HEK293 (cell line): ENCODE data around the gene ANKRD39.

Source experiments
- BCL11A ChIP-seq: fragments of 450-650 bp; formaldehyde crosslinking; IDR thresholded peaks from 2 replicates; pipeline ENCODE4 v1.5.1; 2016; ENCODE audit warnings: low read depth, missing biosample characterization, missing genetic modification characterization
- CTCF ChIP-seq: fragments of 450-650 bp; formaldehyde crosslinking; IDR thresholded peaks from 2 replicates; pipeline ENCODE4 v1.5.1; 2016; ENCODE audit warnings: missing biosample characterization, missing genetic modification characterization
- ZNF114 ChIP-seq: fragments of 450-650 bp; formaldehyde crosslinking; IDR thresholded peaks from 2 replicates; pipeline ENCODE4 v1.5.0; 2017; ENCODE audit warnings: missing biosample characterization, missing genetic modification characterization
- ZNF398 ChIP-seq: fragments of 450-650 bp; formaldehyde crosslinking; IDR thresholded peaks from 2 replicates; pipeline ENCODE4 v1.5.1; 2017; ENCODE audit warnings: missing biosample characterization, missing genetic modification characterization
- ZNF837 ChIP-seq: fragments of 450-650 bp; formaldehyde crosslinking; IDR thresholded peaks from 2 replicates; pipeline ENCODE4 v1.5.1; 2016; ENCODE audit warnings: missing biosample characterization, missing genetic modification characterization

- no peak for TF ChIP-seq CTCF (tag by site-specific recombination)
- TF ChIP-seq ZNF398 (tag by site-specific recombination), result no peak
- no peak for TF ChIP-seq ZNF837
- TF ChIP-seq BCL11A (tag by site-specific recombination), result no peak
- TF ChIP-seq ZNF114, result no peak
Measured at GRCh38 chr2:96804986-96805385, 52.8 kb downstream of the ANKRD39 start.
